Neural progenitor cell (in vitro differentiated cells): Measurements from ENCODE around the gene MYO10. TPM values are rescaled to one million over a fixed set of nuclear protein-coding genes. Genes with fewer than 3 reads are reported as not detected.

Source experiments
- DNase-seq: peaks from one replicate; pipeline ENCODE4 v3.0.0-alpha.2; 2016; ENCODE audit warnings: low spot score
- H2AFZ ChIP-seq: fragments of 200-600 bp; sonication (generic); replicated peaks from 2 replicates; pipeline ENCODE4 v1.6.1; 2016; ENCODE audit warnings: antibody characterized with exemption
- H3F3A ChIP-seq: fragments of 200-600 bp; sonication (generic); 2 replicates; pipeline ENCODE4 v1.6.1; 2016; ENCODE audit warnings: antibody characterized with exemption, low read depth
- H3K27ac ChIP-seq: fragments of 200-600 bp; sonication (generic); 2 replicates; pipeline ENCODE4 v1.5.1; 2016; ENCODE audit warnings: mild to moderate bottlenecking
- H3K27me3 ChIP-seq: fragments of 200-600 bp; sonication (generic); 2 replicates; pipeline ENCODE4 v1.6.1; 2016; ENCODE audit warnings: mild to moderate bottlenecking, moderate library complexity
- H3K36me3 ChIP-seq: fragments of 200-600 bp; sonication (generic); 2 replicates; pipeline ENCODE4 v1.5.1; 2016
- H3K4me1 ChIP-seq: fragments of 200-600 bp; sonication (generic); 2 replicates; pipeline ENCODE4 v1.6.1; 2016; ENCODE audit warnings: mixed run types
- H3K4me2 ChIP-seq: fragments of 200-600 bp; sonication (generic); 2 replicates; pipeline ENCODE4 v1.6.1; 2016
- H3K4me3 ChIP-seq: fragments of 200-600 bp; sonication (generic); 2 replicates; pipeline ENCODE4 v1.5.1; 2016
- H3K79me2 ChIP-seq: fragments of 200-600 bp; sonication (generic); 2 replicates; pipeline ENCODE4 v1.6.1; 2016; ENCODE audit warnings: low read depth
- H3K9ac ChIP-seq: fragments of 200-600 bp; sonication (generic); 2 replicates; pipeline ENCODE4 v1.6.1; 2016
- H3K9me3 ChIP-seq: fragments of 200-600 bp; sonication (generic); 2 replicates; pipeline ENCODE4 v1.5.1; 2016; ENCODE audit warnings: low read depth
- H4K20me1 ChIP-seq: fragments of 200-600 bp; sonication (generic); 2 replicates; pipeline ENCODE4 v1.6.1; 2016; ENCODE audit warnings: low read depth
- H3K27ac Mint-ChIP-seq: 3 replicates; pipeline ENCODE4 v1.8.0; 2021; ENCODE audit warnings: mixed read lengths
- H3K27me3 Mint-ChIP-seq: 2 replicates; pipeline ENCODE4 v1.8.0; 2022; ENCODE audit warnings: low read depth, mild to moderate bottlenecking, inconsistent platforms, moderate library complexity, mixed read lengths; ENCODE audit not compliant: insufficient read depth
- H3K36me3 Mint-ChIP-seq: 3 replicates; pipeline ENCODE4 v1.8.0; 2021; ENCODE audit warnings: mixed read lengths
- H3K4me1 Mint-ChIP-seq: 3 replicates; pipeline ENCODE4 v1.8.0; 2021; ENCODE audit warnings: mixed read lengths
- H3K4me3 Mint-ChIP-seq: 3 replicates; pipeline ENCODE4 v1.8.0; 2021; ENCODE audit warnings: mild to moderate bottlenecking, moderate library complexity, mixed read lengths
- H3K9me3 Mint-ChIP-seq: 3 replicates; pipeline ENCODE4 v1.8.0; 2020; ENCODE audit warnings: mixed read lengths
- EZH2 ChIP-seq: fragments of 200-600 bp; sonication (generic); IDR thresholded peaks from 2 replicates; pipeline ENCODE4 v1.6.1; 2017; ENCODE audit warnings: antibody characterized with exemption, mild to moderate bottlenecking, moderate library complexity
- EZH2phosphoT487 ChIP-seq: fragments of 200-600 bp; sonication (generic); IDR thresholded peaks from 2 replicates; pipeline ENCODE4 v1.6.1; 2017; ENCODE audit warnings: antibody characterized with exemption
- total RNA-seq: library from RNA; depleted of rRNA; stranded (reverse); fragments of >200 nt; gene quantifications from 2 replicates; pipeline ENCODE4 v1.2.3, GENCODE V29; 2015; ENCODE audit warnings: low replicate concordance
- TF ChIP-seq, protein P1 (sequence below): fragments of 200-600 bp; sonication (generic); IDR thresholded peaks from 2 replicates; pipeline ENCODE4 v1.5.1; 2017; ENCODE audit warnings: antibody characterized with exemption, mild to moderate bottlenecking

The MYO10 gene
- total RNA-seq, 1 donor from 2014 or later, result 39.1 TPM

DNA sequence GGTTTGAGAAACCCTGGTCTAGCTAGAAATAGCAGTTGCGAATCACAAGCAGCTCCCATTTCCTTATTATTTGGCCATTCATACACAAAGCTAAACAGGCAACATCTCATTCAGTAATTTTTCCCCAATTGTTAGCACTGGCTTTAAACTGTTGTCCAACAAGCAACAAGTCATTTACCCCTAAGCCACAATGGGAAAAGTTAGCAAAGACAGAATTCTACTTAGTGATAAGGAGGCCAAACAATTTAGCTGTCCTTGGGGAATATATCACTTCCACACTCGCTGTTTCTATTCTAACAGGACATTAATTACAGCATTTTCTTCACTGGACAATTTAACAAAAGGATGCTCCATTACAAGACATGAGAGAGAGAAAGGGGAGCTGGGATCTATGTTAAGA lies 2.8 kb downstream of the MYO10 start:
- Histone ChIP-seq H3K9ac (no peak overlapping the region), H3K27me3 (peaks cover 29% of the 10 kb centered on the region), H3K36me3 (no peaks in the 10 kb centered on the region), H3K4me2 (peak overlapping the region; percentile 93), H4K20me1 (peaks cover 64% of the 10 kb centered on the region), H3K79me2 (peaks cover 73% of the 10 kb centered on the region), H3K9me3 (no peaks in the 10 kb centered on the region), H3F3A (peaks cover 26% of the 10 kb centered on the region), H3K4me1 (peaks cover 28% of the 10 kb centered on the region), H3K27ac (no peak overlapping the region), H2AFZ (no peak overlapping the region), H3K4me3 (peak overlapping the region; percentile 75)
- TF ChIP-seq, protein P1, sequence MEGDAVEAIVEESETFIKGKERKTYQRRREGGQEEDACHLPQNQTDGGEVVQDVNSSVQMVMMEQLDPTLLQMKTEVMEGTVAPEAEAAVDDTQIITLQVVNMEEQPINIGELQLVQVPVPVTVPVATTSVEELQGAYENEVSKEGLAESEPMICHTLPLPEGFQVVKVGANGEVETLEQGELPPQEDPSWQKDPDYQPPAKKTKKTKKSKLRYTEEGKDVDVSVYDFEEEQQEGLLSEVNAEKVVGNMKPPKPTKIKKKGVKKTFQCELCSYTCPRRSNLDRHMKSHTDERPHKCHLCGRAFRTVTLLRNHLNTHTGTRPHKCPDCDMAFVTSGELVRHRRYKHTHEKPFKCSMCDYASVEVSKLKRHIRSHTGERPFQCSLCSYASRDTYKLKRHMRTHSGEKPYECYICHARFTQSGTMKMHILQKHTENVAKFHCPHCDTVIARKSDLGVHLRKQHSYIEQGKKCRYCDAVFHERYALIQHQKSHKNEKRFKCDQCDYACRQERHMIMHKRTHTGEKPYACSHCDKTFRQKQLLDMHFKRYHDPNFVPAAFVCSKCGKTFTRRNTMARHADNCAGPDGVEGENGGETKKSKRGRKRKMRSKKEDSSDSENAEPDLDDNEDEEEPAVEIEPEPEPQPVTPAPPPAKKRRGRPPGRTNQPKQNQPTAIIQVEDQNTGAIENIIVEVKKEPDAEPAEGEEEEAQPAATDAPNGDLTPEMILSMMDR, result no peak
- TF ChIP-seq EZH2phosphoT487, result no peak
- TF ChIP-seq EZH2, result no peak
- H3K9me3 Mint-ChIP-seq, result no peaks in the 10 kb centered on the region
- no peaks in the 10 kb centered on the region for H3K36me3 Mint-ChIP-seq
- peak overlapping the region; percentile 98 for H3K4me3 Mint-ChIP-seq
- peaks cover 17% of the 10 kb centered on the region for H3K27me3 Mint-ChIP-seq
- peaks cover 55% of the 10 kb centered on the region for H3K4me1 Mint-ChIP-seq
- no peak overlapping the region for H3K27ac Mint-ChIP-seq
- DNase-seq, result no peak

DNA sequence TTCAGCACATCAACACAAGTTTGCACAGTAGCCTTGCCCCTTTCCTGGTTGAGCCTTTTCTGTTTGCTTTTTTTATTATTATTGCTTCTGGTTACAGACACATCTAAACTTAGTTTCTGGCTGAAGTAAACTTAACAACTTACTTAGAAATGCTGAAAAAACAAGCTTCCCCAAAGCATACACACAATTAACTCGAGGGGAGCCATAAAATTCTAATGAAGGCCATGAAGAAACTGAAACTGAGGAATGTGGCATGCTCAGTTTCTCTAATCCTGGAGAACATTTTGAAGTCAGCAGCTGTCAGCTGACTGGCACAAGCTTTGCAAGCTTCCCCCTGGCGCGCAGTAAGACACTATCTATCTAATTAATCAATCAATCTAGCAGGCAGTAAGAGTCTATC lies 3.7 kb downstream of the MYO10 start:
- Mint-ChIP-seq H3K9me3 (peaks cover 3% of the 10 kb centered on the region), H3K27ac (no peak overlapping the region), H3K4me1 (peaks cover 55% of the 10 kb centered on the region), H3K36me3 (peaks cover 3% of the 10 kb centered on the region), H3K27me3 (peaks cover 10% of the 10 kb centered on the region), H3K4me3 (peak overlapping the region; percentile 16)
- Histone ChIP-seq H3K4me3 (no peak overlapping the region), H3K27me3 (peaks cover 20% of the 10 kb centered on the region), H3K9ac (no peak overlapping the region), H3K27ac (no peak overlapping the region), H3K79me2 (peaks cover 81% of the 10 kb centered on the region), H3F3A (peaks cover 23% of the 10 kb centered on the region), H3K4me2 (no peak overlapping the region), H3K4me1 (peaks cover 27% of the 10 kb centered on the region), H3K9me3 (no peaks in the 10 kb centered on the region), H2AFZ (no peak overlapping the region), H4K20me1 (peaks cover 73% of the 10 kb centered on the region), H3K36me3 (no peaks in the 10 kb centered on the region)
- TF ChIP-seq EZH2phosphoT487, result no peak
- TF ChIP-seq EZH2, result no peak
- TF ChIP-seq, protein P1, result no peak
- DNase-seq, result no peak

DNA sequence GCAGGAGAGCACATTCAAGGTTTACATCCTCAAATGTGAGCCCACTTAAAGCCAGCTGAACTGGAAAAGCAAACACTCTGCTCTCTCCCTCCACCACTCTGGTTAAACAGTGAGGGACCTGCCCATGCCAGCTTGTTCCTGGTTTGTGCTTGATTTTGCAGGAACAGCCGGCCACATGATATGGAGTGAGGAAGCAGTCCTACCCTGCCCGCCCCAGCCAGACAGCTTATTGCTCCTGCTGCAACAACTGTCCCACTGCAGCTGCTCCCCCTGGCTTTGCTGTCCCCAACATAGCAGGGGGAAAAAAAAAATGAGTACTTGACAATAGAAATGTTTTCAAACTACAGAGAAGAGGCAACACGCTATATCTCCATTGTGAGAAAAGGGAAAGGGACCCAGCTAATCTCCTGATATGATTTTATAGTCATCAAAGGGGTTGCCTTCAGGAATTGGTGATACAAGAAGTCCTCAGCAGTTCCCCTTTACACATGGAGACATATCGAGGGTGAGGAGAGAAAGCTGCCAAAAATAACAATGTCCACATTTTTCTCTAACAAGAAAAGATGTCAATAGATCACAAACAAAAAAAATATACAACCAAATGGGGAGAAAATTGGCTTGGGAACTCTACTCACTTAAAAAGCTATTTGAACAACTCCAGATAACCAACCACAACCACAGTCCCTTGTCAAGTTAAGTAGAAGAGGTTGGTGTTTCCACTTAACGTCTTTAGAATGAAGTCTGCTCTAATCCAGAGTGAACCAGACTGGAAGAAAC lies 4.6 kb downstream of the MYO10 start:
- peaks cover 11% of the 10 kb centered on the region for H3K27me3 ChIP-seq
- H3K27ac ChIP-seq, result no peak overlapping the region
- H3K36me3 ChIP-seq, result no peaks in the 10 kb centered on the region
- Mint-ChIP-seq H3K9me3 (peaks cover 3% of the 10 kb centered on the region), H3K4me3 (no peak overlapping the region), H3K36me3 (peaks cover 5% of the 10 kb centered on the region), H3K27ac (no peak overlapping the region), H3K27me3 (peaks cover 3% of the 10 kb centered on the region), H3K4me1 (peaks cover 46% of the 10 kb centered on the region)
- H3K79me2 ChIP-seq, result peaks cover 89% of the 10 kb centered on the region
- peaks cover 75% of the 10 kb centered on the region for H4K20me1 ChIP-seq
- H3K9me3 ChIP-seq, result no peaks in the 10 kb centered on the region
- no peak overlapping the region for H3K9ac ChIP-seq
- TF ChIP-seq, protein P1, result no peak
- TF ChIP-seq EZH2phosphoT487, result no peak
- no peak for TF ChIP-seq EZH2
- H3K4me2 ChIP-seq, result no peak overlapping the region
- H3K4me1 ChIP-seq, result peaks cover 22% of the 10 kb centered on the region
- DNase-seq, result no peak
- no peak overlapping the region for H3K4me3 ChIP-seq
- H3F3A ChIP-seq, result peaks cover 16% of the 10 kb centered on the region
- no peak overlapping the region for H2AFZ ChIP-seq
